ENCODE results near the gene PRPF38A.

PRPF38A gene

DNA sequence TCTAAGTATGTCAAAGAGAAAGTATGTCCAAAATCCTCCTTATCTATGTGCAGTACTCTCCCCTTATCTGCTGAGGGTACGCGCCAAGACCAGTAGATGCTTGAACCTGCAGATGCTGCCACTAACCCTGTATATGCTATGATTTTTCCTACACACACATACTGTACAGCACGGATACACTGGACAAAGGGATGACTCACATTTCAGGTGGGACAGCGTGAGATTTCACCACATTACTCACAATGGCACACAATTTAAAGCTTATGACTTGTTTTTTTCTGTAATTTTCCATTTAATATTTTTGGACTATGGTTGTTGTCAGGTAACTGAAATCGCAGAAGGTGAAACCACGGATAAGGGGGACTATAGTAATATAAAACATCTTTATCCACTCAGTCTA, 4.3 kb upstream of the PRPF38A start:
- no peak for DNase-seq

- no peak for DNase-seq
Measured at GRCh38 chr1:52402860-52403240, 1.6 kb upstream of the PRPF38A start.

DNA sequence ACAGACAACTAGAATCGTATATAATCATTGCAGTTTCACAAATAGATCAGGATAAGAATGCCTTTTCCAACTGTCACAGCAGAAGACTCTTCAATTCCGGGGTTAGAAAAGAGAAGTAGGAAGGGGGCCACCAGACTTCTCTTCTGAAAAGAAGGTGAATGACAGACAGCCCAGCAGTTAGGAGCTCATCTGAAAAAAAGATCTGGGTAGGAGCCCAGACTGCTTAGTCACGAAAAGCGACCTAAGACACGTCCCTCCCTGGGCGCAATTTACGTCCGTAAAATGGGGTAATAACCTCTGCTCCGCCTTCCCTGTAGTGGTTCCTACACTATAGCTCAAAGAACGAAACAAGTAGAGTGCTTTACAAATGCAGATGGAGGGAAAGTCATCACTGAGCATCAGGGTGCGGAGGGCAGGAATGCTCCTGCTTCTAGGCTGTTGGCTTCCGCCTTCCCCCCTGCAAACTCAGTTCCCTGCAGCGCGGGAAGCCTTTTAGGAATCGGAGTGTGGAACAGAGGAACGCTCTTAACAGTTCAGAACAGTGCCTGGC, 761 bp upstream of the PRPF38A start:
- no peak for DNase-seq

DNA sequence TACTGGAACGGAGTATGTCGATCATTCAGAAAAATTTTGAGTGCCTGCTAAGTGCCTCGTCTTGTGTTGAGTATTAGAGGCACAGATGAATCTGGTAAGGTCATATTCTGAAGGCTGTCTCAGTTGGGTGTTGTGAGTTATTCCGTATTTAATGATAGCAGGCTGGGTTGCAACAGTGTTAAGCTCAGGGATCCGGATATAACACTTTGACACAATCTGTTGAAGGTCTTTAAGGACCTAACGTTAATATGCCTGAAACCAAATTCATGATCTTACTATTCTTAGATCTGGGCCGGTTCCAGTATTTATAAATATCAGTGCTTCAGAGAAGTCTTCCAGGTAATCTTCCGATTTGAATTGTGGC, 555 bp downstream of the PRPF38A start:
- no peak for DNase-seq

DNA sequence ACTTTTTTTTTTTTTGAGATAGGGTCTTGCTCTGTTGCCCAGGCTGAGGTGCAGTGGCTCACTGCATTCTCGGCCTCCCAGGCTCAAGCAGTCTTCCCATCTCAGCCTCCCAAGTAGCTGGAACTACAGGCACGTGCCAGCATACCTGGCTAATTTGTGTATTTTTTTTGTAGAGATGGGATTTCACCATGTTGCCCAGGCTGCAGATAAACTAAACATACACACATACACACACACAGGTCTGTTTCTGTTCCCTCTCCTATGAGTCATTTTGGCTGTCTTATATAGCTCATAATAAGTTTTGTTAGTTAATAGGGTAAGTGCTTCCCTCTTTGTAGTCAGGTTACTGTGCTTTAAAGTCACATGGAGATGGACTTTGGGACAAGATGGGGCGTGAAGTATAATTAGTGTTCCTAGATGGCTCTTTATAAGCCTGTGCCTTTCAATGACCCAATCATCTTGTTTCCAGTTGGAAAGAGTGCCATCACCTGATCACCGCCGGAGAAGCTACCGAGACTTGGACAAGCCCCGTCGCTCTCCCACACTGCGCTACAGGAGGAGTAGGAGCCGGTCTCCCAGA, 9.1 kb downstream of the PRPF38A start:
- DNase-seq, result no peak

DNA sequence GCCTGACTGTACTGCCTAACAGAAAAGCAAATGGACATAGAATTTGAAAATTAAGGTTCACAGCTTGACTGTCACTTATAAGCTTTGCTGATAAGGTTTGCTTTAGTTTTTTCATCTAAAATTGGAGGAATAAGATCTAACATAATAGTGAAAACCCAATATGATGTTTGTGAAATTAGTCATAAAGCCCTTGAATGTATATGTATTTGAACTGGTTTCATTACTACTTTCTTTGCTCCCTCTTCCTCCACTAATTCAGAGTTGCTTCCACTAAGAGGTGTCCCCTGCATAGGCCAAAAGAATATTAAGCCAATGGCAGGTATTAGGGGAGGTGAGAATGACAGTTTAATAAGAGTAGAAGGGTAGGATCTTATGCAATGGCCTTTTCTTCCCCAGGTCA, 10.5 kb downstream of the PRPF38A start:
- no peak for DNase-seq

DNA sequence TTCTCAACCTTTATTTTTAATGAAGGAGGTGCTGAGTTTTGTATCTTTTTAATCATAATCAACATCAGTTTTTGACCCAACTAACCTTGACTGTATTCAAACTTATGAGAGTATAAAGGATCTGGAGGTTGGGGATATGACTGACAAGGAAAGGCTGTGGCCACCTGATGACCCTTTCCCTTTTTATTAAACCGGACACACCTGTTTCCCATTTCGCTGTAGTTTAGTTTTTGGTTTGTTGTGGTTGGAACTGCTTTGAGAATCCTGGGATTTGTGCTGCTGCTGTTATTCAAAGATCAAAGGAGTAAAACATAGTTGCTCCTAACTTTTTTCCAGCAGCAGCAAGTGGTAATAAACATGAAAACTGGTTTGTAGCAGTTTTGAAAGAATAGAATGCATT, 12.4 kb downstream of the PRPF38A start:
- DNase-seq, result no peak

- DNase-seq, result no peak
Measured at GRCh38 chr1:52420713-52421112, 16.3 kb downstream of the PRPF38A start.

DNA sequence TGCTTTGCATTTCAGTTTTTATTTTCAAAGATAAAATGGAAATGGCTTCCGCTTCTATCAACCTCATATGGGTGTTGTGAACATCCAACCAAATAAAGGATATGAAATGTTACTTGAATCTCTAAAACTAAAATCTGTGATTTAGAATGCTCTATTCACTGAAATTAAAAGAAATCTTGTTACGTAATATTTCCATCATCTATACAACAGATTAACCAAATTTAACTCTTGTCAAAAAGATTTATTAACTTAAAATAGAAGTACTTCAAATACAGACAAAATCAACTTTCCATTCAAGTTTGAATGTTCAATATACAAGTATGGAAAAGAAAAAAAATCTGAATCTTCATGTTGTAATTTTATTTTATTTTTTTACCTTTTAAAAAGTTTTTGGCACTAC, 18.7 kb downstream of the PRPF38A start:
- DNase-seq, result no peak

GRCh38 chr1:52423771-52424170, 19.4 kb downstream of the PRPF38A start:
- no peak for DNase-seq

- no peak for DNase-seq
Measured at GRCh38 chr1:52424231-52424636, 19.8 kb downstream of the PRPF38A start.

DNA sequence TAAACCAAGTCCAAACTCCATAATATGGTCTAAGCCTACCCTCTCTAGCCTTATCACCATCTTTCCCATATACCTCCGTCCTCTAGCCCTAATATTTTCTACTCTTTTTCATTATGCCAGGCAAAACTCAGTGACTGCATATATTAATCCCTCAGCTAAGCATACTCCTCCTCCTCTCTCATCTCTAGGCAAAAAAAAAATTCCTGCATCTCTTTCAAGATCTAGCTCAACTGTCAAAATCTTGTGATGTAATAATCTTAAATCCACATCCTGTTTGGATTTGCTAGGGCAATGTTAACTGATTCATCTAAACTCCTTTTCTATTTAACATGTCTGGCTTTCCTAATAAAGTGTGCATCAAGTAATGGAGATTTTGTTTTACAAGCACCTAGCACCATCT, 20.4 kb downstream of the PRPF38A start:
- DNase-seq, result no peak

DNA sequence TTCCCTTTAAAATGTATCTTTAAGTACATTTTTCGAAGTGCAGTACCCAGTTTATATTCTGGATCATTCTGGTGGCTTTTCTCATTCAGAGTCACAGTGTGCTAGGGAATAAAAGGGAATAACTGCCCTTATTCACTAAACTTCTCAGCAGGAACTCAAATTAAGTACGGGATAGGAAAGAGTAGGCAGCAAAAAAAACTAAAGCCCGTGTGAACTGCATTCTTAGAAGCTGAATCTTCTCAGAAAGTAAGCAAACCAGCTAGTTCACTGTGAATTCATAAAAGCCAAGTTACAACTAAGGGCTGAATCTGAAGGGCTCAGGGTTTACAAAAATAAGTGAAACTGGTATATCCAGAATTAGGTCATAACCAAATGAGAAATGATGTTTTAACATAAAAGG, 22.0 kb downstream of the PRPF38A start:
- no peak for DNase-seq

DNA sequence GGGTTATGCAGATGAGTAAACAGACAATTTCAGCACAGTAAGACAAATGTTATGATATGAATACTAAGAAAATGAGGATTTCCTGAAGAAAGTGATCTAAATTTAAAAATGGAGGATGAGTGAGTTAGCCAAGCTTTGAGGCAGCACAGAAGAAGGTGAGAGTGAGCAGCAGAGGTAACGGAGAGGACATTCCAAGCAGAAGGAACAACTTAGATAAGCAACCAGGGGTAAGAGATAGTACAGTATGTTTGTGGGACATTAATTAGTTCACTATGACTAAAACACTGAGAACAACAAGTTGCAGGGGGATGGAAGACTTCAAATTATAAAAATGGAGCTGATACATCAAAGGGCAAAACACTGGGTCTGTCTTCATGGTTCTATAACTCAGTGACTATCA, 22.8 kb downstream of the PRPF38A start:
- no peak for DNase-seq

- DNase-seq, result no peak
Measured at GRCh38 chr1:52432807-52433206, 28.4 kb downstream of the PRPF38A start.

- no peak for DNase-seq
Measured at GRCh38 chr1:52435211-52435610, 30.8 kb downstream of the PRPF38A start.

DNA sequence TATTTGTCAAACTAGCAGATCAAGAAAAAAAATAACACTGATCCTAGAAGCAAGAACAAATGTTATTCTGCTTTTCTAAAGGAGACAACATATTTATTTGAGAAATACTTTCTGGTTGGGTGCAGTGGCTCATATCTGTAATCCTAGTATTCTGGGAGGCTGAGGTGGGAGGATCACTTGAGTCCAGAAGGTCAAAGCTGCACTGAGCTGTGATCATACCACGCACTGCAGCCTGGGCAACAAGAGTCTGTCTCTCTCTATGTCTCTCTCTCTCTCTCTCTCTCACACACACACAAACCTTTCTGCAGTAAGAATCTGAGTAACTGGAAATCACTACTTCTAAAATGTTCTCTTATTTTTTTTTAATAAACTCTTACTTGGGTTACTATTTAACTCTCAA, 31.2 kb downstream of the PRPF38A start:
- DNase-seq, result no peak

DNA sequence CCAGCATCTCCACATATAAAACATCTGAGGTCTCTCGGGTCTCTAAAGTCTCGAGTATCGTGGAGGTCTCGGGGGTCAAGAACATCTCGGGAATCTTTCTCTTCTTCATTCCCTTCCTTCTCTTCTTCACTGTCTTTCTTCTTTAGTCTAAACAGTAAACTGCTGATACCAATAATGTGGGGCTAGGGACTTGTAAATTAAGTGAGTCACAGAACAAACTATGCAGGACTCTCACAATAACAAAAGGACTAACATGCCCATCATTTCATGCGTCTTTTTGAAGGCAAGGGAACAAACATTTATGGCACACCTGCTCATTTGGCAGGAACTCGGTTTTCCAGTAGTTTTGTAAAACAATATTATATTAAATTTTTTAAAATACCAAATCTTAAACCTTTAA, 32.4 kb downstream of the PRPF38A start:
- no peak for DNase-seq

DNA sequence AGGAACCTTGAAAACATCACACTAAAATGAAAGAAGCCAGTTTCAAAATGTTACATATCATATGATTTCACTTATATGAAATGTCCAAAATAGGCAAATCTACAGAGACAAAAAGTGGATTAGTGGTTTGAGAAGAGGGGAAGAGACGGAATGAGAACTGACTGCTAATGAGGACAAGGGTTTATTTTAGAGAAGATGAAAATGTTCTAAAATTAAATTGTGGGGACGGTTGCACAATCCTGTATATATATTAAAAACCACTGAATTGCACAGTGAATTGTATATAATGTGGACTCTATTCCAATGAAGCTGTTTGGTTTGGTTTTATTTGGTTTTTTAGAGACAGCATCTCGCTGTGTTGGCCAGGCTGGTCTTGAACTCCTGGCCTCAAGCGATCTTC, 35.6 kb downstream of the PRPF38A start:
- no peak for DNase-seq

DNA sequence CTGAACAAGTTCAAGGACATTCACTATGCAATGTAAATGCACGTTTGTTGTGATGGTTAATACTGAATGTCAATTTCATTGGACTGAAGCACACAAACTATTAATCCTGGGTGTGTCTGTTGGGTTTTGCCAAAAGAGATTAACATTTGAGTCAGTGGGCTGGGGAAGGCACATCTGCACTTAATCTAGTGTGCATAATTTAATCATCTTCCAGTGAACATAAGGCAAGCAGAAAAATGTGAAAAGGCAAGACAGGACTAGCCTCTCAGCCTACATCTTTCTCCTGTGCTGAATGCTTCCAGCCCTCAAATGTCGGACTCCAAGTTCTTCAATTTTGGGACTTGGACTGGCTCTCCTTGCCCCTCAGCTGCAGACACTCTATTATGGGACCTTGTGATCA, 40.1 kb downstream of the PRPF38A start:
- no peak for DNase-seq

- DNase-seq, result no peak
Measured at GRCh38 chr1:52454127-52454526, 49.7 kb downstream of the PRPF38A start.

GRCh38 chr1:52454779-52455178, 50.4 kb downstream of the PRPF38A start:
- no peak for DNase-seq

DNA sequence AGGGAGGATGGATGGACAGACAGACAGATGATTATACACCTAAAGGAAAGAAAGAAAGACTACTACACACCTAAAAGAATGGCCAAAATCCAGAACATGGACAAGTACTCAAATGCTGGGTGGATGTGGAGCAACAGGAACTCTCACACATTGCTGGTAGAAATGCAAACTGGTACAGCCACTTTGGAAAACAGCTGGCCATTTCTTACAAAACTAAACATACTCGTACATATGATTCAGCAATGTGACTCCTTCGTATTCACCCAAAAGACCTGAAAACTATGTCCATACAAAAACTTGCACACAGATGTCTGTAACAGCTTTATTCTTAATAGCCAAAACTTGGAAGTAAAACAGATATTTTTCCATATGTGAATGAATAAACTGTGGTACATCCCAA, 51.3 kb downstream of the PRPF38A start:
- no peak for DNase-seq

DNA sequence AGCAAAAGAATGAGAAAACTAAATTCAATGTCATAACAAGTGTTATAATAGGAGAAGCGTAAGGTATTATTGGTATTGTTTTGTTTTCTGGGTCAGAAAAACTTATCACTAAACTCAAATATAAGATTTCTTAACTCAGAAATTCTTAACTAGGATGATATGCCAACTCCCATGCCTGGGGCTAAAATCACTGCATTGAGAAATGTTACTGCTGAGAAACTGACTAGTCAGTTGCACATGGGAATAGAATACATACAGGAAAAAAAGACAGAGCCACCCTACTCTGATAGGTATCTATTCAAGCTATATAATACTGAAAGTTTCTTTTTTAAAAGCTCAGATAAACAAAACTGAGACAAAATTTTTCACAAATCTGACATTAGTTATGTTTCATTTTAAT, 56.3 kb downstream of the PRPF38A start:
- DNase-seq, result no peak

- DNase-seq, result no peak
Measured at GRCh38 chr1:52461821-52462220, 57.4 kb downstream of the PRPF38A start.

GRCh38 chr1:52463891-52464290, 59.5 kb downstream of the PRPF38A start:
- DNase-seq, result no peak
